NCI-H2081 treated with DMSO at 0.1 percent for 48 hours (cell line): ENCODE results near the gene TIMM17A.

ENCODE experiments used
- DNase-seq: peaks from one replicate; lab custom pipeline; 2025; lab: John Stamatoyannopoulos, UW

Gene TIMM17A

GRCh38 chr1:201955009-201955728 is at the start of gene TIMM17A:
TSS of gene TIMM17A (plus strand) at chr1:201955503. CDS start at chr1:201955527, 24 bp downstream.
- peak; percentile 93 for DNase-seq

DNA sequence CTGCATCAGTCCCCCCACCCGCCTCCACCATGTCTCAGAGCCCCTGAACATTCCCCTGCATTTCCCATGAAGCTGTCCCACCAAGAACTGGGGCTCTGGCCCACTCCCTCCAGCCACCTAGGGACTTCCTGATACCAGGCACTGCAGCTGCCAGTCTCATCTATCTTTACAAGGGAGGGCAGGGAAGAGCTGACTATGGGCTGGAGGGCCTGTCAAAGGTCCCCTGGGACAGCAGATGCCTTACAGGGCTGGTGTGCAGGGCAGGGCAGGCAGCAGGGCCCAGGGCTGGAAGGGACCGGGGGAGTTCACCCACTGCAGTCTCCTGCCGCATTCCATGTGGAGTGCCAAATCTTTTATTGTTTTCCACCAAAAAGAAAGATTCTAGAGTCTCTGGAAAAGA is 49.0 kb upstream of the TIMM17A start:
- DNase-seq, result no peak

DNA sequence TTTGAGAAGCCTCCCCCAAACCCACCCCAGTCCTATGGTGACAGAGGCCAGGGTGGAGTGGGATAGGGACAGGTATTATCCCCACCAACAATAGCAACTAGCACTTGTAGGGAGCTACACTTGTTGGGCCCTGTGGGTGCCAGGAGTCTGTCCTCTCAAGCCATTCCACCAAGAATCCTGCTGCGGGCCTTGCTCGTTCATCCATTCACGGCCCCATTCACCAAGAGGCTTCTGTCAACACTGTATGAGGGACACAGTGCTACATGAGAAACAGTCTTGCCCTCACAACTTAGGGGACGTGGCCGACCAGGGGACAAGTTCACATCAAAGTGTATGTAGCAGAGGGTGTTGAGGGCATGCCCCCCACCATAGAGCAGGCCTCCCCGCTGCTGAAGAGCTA is 47.7 kb upstream of the TIMM17A start:
- DNase-seq, result no peak

- peak; percentile 21 for DNase-seq
These were observed 43.3 kb upstream of the TIMM17A start for GRCh38 chr1:201911826-201912571.

DNA sequence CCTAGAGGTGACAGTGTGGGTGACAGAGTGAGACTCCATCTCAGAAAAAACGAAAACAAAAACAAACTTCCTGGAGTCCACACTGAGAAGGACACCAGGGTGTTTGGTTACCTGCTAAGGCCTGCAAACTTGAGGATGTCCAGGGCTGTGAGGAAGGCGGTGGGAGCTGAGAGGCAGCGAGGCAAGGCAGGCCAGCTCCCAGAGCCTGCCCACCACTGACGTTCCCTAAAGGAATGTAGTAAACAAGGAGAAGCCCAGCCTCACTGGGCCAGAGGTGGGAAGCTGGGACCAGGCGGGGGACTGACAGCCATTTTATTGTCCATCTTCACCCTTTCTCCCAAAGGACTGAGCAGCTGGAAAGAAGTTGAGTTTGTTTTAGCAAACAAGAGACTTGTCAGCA is 42.5 kb upstream of the TIMM17A start:
- DNase-seq, result no peak

GRCh38 chr1:201914456-201915235 is 40.7 kb upstream of the TIMM17A start:
- no peak for DNase-seq

- DNase-seq, result no peak
These were observed 38.6 kb upstream of the TIMM17A start for GRCh38 chr1:201916649-201917249.

DNA sequence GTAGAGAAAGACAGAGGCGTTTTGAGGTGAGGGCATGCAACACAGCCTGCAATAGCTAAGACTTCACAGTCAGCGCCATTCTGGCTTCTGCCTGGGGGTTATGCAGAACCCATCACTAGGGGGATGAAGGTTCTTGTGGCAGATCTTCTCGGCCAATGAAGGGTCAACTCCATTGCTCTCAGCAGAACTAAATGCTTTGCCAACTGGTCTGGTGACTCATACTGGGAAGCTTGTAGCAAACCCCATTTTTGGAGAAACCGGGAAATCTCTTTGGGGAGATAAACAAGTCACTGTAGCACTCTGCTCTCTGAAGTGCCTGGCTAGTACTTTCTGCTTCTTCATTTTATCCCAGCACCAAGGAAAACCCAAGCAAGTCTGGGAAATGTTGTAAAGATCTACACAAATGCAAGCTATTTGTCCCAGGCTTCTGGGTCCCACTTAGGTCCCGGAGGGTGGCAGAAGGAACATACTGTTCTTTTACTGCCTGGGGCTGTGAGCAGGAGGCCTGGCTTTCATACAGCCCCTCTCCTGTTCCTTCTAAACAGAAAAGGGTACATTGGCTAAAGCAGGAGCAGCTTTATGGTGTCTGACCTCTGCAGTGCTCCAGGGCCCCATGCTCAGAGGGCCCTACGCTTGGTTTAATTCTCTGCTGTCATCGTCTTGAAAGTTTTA is 37.8 kb upstream of the TIMM17A start:
- no peak for DNase-seq

DNA sequence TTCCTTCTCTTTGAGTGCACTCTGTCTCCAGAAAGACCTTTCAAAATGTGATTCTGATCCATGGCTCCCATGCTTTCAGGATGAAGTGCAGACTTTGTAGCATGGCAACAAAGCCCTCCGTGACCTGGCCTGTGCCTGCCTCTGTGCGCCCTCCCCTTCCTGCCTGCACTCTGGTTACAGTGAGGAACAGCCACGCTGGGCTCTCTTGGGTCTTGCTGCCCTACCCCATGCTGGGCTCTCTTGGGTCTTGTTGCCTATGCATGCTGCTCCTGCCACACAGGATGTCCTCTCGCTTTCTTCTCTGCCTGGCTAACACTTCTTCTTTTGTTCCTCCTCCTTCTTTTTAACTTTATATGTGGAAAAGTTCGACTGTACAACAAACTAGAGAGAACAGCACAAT is 37.0 kb upstream of the TIMM17A start:
- no peak for DNase-seq

GRCh38 chr1:201921952-201922558 is 33.2 kb upstream of the TIMM17A start:
- DNase-seq, result no peak

- DNase-seq, result no peak
These were observed 30.1 kb upstream of the TIMM17A start for GRCh38 chr1:201925301-201925567.

- no peak for DNase-seq
These were observed 29.2 kb upstream of the TIMM17A start for GRCh38 chr1:201925981-201926645.

GRCh38 chr1:201928266-201928665 is 27.0 kb upstream of the TIMM17A start:
- DNase-seq, result no peak

GRCh38 chr1:201930137-201930536 is 25.2 kb upstream of the TIMM17A start:
- DNase-seq, result no peak

DNA sequence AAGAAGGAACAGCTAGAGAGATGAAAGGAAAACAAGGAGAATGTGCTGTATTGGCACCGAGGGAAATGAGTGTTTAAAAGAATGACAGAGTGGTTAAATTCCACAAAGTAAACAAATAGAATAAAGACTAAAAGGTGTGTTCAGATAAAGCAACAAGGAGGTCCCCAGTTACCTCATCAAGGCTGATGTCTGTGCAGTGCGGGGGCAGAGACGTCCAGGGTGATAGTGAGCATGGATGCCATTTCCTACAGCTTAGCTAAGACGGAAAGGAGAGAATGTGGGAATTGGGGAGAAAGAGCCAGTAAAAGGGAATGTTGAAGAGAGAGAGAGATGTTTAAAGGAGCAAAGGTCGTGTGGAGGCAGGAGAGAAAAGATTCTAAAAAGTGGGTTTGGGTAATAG is 24.5 kb upstream of the TIMM17A start:
- DNase-seq, result no peak

DNA sequence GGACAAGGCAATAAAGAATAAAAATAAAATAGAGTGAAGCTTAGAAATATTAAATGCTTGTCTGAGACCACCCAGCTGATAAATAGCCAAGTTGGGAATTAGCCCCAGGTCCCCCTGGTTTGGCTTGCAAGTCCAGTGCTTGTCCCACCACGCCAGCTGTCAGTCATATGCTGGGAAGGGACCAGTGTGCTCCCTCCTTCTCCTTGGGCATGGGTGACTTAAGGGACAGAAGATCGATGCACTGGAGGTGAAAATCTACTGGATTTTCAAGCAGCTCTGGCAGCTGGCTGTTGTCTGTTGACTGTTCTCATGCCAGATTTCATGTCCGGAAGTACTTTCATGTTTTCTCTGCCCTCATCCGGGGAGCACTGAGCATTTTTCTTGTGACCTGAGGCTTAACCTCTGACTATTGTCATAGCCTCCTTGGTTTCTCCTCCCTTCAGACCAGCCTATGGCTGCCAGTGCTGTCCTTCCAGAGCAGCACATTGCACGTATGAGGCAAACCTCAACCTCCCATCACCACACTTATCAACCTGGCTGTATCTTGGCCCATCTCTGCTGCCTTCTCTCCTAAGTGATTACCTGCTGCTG is 21.4 kb upstream of the TIMM17A start:
- no peak for DNase-seq

- no peak for DNase-seq
These were observed 17.6 kb upstream of the TIMM17A start for GRCh38 chr1:201937624-201938213.

- DNase-seq, result no peak
These were observed 16.8 kb upstream of the TIMM17A start for GRCh38 chr1:201938440-201939035.

DNA sequence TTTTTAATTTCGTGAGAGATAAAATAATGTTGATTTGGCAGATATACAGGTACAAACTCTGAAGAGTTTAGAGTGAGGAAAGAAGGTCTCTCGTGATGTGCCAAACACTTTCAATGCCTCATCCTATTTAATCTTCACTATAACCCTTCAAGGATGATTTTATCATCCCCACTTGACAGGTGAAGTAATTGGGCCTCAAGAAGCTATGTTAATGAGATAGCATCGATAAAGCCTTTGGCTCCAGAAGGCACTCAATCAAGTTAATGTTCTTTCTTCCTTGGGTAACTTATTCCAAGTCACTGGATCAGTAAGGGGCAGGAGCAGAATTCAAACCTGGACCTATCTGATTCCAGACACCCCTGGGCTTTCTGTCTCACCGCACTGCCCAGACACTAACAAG is 16.2 kb upstream of the TIMM17A start:
- DNase-seq, result no peak

- no peak for DNase-seq
These were observed 15.7 kb upstream of the TIMM17A start for GRCh38 chr1:201939574-201939973.
